NCI-H510A (cell line): ENCODE results near the gene LDLR.

ENCODE experiments used
- DNase-seq: peaks from one replicate; lab custom pipeline; 2025; lab: John Stamatoyannopoulos, UW

Gene LDLR

DNA sequence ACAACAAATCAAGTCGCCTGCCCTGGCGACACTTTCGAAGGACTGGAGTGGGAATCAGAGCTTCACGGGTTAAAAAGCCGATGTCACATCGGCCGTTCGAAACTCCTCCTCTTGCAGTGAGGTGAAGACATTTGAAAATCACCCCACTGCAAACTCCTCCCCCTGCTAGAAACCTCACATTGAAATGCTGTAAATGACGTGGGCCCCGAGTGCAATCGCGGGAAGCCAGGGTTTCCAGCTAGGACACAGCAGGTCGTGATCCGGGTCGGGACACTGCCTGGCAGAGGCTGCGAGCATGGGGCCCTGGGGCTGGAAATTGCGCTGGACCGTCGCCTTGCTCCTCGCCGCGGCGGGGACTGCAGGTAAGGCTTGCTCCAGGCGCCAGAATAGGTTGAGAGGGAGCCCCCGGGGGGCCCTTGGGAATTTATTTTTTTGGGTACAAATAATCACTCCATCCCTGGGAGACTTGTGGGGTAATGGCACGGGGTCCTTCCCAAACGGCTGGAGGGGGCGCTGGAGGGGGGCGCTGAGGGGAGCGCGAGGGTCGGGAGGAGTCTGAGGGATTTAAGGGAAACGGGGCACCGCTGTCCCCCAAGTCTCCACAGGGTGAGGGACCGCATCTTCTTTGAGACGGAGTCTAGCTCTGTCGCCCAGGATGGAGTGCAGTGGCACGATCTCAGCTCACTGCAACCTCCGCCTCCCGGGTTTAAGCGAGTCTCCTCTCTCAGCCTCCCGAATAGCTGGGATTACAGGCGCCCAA lies at the start of gene LDLR:
TSS of gene LDLR (plus strand) at position 210 of the 760 bp plus-strand sequence. CDS start at position 296, 86 bp downstream.
- DNase-seq, result peak; percentile 86

DNA sequence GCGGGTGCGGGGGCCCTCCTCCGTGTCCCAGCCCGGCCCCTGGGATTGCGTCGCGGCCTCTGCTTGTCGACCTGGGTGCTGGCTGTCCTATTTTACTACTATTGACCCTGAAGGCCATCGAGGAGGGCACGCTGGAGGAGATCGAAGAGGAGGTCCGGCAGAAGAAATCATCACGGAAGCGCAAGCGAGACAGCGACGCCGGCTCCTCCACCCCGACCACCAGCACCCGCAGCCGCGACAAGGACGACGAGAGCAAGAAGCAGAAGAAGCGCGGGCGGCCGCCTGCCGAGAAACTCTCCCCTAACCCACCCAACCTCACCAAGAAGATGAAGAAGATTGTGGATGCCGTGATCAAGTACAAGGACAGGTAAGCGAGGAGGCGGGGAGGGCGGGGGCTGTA lies 48.1 kb upstream of the LDLR start:
- no peak for DNase-seq

- DNase-seq, result no peak
Measured at GRCh38 chr19:11041966-11042627, 47.2 kb upstream of the LDLR start.

DNA sequence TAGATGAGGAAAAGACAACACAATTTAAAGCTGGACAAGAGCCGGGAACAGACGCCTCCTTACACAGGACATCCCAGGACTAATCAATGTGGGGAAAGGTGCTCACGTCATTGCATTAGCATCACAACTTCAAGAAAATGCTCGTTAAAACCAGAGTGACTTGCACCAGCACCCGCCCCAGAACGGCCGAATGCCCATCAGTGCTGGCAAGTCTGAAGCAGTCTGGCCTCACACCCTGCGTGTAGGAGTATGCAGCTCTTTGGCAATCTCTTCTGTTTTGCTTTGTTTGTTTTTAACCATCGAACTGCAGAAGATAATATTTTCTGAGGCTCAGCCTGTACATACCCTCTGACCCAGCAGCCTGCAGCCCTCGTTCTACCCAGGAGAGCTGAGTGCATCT lies 44.8 kb upstream of the LDLR start:
- DNase-seq, result no peak

GRCh38 chr19:11045536-11045935 lies 43.7 kb upstream of the LDLR start:
- DNase-seq, result no peak

DNA sequence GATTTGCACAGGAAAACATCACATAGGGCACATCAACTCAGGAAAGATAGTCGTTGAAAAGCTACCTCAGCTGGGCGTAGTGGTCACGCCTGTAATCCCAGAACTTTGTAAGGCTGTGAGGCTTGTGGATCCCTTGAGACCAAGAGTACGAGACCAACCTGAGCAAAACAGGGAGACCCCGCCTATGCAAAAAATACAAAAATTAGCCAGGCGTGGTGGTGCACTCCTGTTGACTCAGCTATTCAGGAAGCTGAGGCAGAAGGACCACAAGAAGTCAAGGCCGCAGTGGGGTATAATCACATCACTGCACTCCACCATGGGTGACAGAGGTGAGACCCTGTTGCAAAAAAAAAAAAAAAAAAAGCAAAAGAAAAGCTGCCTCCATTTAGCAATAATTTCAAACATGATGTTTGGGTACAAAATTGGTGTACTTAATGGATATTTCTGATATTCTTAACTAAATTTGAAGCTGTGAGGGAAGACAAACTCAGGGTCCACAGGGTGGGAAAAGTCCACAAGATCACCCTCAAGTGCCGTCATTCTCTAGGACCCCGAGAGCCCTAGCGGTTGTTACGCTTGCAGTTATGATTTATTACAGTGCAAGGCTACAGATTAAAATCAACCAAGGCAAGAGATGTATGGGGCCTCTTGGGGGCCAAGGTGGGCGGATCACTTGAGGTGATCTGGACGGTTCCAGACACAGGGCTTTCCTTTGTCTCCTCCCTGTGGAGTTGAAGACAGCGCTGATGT lies 42.5 kb upstream of the LDLR start:
- no peak for DNase-seq

GRCh38 chr19:11047866-11048265 lies 41.4 kb upstream of the LDLR start:
- DNase-seq, result no peak

DNA sequence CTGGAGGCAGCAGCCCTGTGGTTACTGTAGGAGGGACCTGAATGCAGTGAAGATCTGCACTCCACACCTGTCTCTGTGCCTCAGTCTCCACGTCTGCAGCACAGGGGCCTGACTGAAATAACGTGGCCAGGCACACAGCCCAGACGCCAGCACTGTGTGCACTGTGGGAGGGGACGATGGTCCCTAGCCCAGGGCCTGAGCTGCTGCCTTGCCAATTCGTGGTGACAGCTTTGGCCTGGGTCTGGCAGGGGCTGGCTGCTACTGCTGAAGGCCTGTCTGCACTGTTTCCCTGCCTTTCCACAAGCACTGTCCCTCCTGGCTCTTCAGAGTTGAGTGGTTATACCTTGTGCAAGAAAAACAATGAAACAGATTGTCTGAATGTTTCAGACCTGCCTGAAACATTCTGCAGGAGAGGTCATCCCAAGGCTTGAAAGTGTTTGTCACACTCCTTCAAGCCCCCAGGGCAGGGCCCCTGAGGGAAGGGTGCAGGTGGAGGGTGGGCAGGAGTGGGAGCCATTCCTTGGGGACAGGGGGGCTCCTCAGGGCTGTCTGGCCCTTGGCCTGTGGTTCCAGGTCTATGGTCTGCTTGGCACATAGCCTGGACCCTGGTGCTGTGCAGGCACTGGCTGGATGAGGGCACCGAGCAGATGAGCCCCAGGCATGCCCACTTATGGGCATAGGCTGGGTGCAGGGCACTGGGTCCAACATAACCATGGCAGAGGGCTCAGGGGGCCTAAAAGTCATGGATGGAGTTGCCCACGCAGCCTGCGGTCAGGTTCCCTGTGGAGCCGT lies 38.7 kb upstream of the LDLR start:
- no peak for DNase-seq

DNA sequence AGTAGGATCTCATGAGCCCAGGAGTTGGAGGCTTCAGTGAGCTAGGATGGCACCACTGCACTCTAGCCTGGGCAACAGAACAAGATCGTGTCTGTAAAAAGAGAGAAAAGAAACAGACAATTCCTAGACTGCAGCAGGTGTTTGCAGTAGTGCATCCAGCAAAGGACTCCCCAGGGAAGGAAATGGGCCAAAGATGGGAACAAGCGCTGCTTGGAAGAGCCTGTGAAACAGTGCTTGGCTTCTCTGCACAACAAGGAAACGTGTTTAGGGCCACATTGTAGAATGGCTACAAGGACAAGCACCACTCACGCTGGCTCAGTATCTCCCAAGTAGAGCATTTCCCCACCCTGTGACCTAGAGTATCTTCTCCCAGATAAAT lies 35.5 kb upstream of the LDLR start:
- no peak for DNase-seq

- DNase-seq, result no peak
Measured at GRCh38 chr19:11054200-11054599, 35.1 kb upstream of the LDLR start.

- no peak for DNase-seq
Measured at GRCh38 chr19:11054628-11055027, 34.6 kb upstream of the LDLR start.

DNA sequence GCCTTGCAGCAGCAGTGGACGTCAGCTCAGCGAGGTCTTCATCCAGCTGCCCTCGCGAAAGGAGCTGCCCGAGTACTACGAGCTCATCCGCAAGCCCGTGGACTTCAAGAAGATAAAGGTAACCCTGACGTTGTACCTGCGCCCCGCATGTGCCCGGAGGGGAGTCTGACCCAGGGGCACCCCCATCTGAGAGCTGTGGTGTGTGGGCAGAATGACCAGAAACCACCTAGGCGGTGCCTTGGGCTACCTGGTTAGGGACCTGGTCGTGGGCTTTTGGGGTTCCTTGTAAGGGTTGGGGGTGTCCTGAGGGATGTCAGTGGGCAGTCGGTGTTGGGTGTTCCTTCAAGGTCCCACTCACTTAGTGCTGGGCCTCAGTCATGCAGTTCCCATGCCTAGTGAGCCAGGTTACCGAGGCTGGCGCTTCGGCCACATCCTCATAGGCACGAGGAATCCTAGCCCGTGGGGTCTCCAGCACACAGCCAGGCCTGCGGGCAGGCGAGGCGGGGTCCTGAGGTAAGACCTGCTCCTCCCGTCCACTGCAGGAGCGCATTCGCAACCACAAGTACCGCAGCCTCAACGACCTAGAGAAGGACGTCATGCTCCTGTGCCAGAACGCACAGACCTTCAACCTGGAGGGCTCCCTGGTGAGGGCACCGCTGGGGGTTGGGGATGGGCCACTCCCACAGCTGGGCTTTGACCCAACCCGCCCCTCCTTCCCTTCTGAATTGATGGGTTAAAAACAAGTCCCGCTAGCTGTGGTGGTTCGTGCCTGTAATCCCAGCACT lies 30.8 kb upstream of the LDLR start:
- DNase-seq, result no peak

DNA sequence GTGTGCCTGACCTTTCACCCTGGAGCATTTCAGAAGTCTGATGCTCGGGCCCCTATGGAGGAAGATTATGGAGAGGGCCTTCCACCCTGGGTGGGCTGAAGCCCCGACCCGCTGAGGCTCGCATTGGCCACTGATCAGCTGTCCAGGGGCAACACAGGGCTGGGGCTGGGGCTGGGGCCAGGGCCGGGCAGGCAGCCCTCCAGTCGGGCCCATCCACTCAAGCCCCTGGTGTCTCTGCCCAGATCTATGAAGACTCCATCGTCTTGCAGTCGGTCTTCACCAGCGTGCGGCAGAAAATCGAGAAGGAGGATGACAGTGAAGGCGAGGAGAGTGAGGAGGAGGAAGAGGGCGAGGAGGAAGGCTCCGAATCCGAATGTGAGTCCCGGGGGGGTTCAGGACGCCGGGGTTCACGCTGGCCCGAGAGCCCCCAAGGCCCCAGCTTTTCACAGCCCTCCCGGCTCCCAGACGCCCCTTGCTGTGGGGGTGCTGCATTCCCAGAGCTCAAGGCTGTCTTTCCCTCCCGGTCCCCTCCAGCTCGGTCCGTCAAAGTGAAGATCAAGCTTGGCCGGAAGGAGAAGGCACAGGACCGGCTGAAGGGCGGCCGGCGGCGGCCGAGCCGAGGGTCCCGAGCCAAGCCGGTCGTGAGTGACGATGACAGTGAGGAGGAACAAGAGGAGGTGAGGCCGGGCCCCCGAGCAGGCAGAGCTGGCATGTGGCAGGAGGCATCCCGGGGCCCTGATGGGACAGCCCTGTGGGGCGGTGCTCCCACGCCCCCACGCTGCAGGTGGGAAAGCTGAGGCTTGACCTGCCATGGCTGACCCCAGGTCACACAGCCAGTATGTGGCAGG lies 29.5 kb upstream of the LDLR start:
- DNase-seq, result no peak

GRCh38 chr19:11061952-11062351 lies 27.3 kb upstream of the LDLR start:
- no peak for DNase-seq

GRCh38 chr19:11063434-11063833 lies 25.8 kb upstream of the LDLR start:
- no peak for DNase-seq

DNA sequence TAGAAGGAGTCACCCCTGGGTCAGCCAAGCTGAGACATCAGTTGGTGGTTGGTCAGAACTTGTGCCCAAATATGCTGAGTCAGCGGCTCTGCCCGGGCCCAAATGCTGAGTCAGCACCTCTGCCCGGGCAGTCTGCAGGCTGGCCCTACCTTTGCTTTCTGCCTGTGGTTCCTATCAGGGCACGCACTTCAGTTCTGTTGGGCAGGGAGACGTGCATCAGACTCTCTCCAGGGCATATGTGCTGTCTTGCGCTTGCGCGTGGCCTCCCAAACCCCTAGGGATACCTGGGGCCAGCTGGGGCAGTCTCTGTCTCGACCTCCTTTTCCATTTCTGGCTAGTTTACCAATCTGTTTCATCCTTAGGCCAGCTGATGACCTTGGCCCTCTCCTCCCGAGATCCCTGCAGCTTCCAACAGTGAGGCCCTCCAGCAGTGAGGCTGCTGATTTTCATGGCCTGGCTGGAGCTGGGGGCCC lies 24.4 kb upstream of the LDLR start:
- no peak for DNase-seq

- no peak for DNase-seq
Measured at GRCh38 chr19:11066326-11066725, 22.9 kb upstream of the LDLR start.

- no peak for DNase-seq
Measured at GRCh38 chr19:11067356-11068113, 21.7 kb upstream of the LDLR start.

DNA sequence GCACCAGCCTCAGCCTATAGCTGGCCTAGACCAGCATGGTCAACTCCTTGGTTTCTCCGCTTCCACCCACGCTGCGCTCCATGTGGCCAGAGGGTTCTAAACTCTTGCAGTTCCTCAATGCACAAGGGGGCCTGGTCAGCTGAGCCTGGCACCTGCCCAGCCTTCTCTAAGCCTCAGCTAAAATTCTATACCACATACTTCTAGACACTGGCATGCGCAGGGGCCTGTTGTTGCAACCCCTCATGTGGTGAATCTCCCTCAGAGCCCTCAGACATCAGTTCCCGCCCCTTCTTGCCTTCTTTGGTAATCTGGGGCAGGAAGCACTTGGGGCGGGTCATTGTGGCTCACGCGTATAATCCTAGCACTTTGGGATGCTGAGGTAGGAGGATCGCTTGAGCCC lies 19.7 kb upstream of the LDLR start:
- no peak for DNase-seq

- DNase-seq, result no peak
Measured at GRCh38 chr19:11070123-11070522, 19.1 kb upstream of the LDLR start.
